ENCODE measurements around the gene STARD5. TPM values are rescaled to one million over a fixed set of nuclear protein-coding genes. Genes with fewer than 3 reads are reported as not detected.

STARD5 gene
- total RNA-seq, 1 experiment from 2014 or later: 3.4 TPM

GRCh38 chr15:81321667-81322066, 2.3 kb downstream of the STARD5 start:
- ChIA-PET CTCF (interaction anchor here (1.0 to 1.2 kb wide), 2 partner anchors 42 to 55 kb away, joined by 4 to 6 read pairs; no protein-coding TSS in a partner anchor), POLR2A (no interaction called here)
- no peak for DNase-seq (ENCODE audit: unreplicated experiment)
- H3K4me3 Mint-ChIP-seq (ENCODE audit: unreplicated experiment): no peak overlapping the region
- peaks cover 6% of the 10 kb centered on the region for H3K36me3 Mint-ChIP-seq (ENCODE audit: insufficient read depth, unreplicated experiment)
- intact Hi-C loops (cut with micrococcal nuclease): no loop called here
- no TSS peak for BruUV-seq (replicated peaks)
- H3K9me3 Mint-ChIP-seq (ENCODE audit: unreplicated experiment): no peaks in the 10 kb centered on the region
- no peak overlapping the region for H3K27ac Mint-ChIP-seq (ENCODE audit: low read depth, unreplicated experiment)
- H3K4me1 Mint-ChIP-seq (ENCODE audit: insufficient read depth, unreplicated experiment): peaks cover 20% of the 10 kb centered on the region
- H3K27me3 Mint-ChIP-seq (ENCODE audit: insufficient read depth, unreplicated experiment): no peaks in the 10 kb centered on the region
- TF ChIP-seq, protein P1, sequence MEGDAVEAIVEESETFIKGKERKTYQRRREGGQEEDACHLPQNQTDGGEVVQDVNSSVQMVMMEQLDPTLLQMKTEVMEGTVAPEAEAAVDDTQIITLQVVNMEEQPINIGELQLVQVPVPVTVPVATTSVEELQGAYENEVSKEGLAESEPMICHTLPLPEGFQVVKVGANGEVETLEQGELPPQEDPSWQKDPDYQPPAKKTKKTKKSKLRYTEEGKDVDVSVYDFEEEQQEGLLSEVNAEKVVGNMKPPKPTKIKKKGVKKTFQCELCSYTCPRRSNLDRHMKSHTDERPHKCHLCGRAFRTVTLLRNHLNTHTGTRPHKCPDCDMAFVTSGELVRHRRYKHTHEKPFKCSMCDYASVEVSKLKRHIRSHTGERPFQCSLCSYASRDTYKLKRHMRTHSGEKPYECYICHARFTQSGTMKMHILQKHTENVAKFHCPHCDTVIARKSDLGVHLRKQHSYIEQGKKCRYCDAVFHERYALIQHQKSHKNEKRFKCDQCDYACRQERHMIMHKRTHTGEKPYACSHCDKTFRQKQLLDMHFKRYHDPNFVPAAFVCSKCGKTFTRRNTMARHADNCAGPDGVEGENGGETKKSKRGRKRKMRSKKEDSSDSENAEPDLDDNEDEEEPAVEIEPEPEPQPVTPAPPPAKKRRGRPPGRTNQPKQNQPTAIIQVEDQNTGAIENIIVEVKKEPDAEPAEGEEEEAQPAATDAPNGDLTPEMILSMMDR (IDR thresholded peaks at IDR 0.05; ENCODE audit: unreplicated experiment): no peak

GRCh38 chr15:81317642-81318017, 6.3 kb downstream of the STARD5 start:
- no TSS peak for BruUV-seq (replicated peaks)
- TF ChIP-seq, protein P1 (IDR thresholded peaks at IDR 0.05; ENCODE audit: unreplicated experiment): no peak
- peaks cover 13% of the 10 kb centered on the region for H3K4me1 Mint-ChIP-seq (ENCODE audit: insufficient read depth, unreplicated experiment)
- H3K4me3 Mint-ChIP-seq (ENCODE audit: unreplicated experiment): no peak overlapping the region
- H3K9me3 Mint-ChIP-seq (ENCODE audit: unreplicated experiment): no peaks in the 10 kb centered on the region
- intact Hi-C loops (cut with micrococcal nuclease): no loop called here
- DNase-seq (ENCODE audit: unreplicated experiment): no peak
- CTCF ChIA-PET: no interaction called here
- POLR2A ChIA-PET: no interaction called here
- H3K36me3 Mint-ChIP-seq (ENCODE audit: insufficient read depth, unreplicated experiment): peaks cover 6% of the 10 kb centered on the region
- no peaks in the 10 kb centered on the region for H3K27me3 Mint-ChIP-seq (ENCODE audit: insufficient read depth, unreplicated experiment)
- no peak overlapping the region for H3K27ac Mint-ChIP-seq (ENCODE audit: low read depth, unreplicated experiment)

DNA sequence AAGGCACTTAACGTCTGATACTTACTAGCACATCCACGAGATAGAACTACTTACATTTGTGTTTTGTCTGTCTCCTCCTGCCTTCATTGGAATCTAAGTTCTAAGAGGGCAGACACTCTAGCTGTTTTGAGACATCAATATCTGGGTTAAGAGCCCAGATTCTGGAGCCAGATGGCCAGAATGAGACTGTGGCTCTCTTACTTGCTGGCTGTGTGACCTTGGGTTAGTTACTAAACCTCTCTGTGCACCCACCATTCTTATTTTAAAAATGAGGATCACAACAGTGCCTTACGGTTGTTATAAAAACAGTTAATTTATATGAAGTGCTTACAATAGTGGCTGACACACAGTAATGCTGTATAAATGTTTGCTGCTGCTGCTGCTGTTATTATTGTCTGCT, 7.7 kb downstream of the STARD5 start:
- Mint-ChIP-seq H3K4me1 (ENCODE audit: insufficient read depth, unreplicated experiment) (peaks cover 22% of the 10 kb centered on the region), H3K4me3 (ENCODE audit: unreplicated experiment) (no peak overlapping the region), H3K9me3 (ENCODE audit: unreplicated experiment) (no peaks in the 10 kb centered on the region), H3K36me3 (ENCODE audit: insufficient read depth, unreplicated experiment) (peaks cover 5% of the 10 kb centered on the region), H3K27ac (ENCODE audit: low read depth, unreplicated experiment) (no peak overlapping the region), H3K27me3 (ENCODE audit: insufficient read depth, unreplicated experiment) (no peaks in the 10 kb centered on the region)
- ChIA-PET POLR2A (no interaction called here), CTCF (no interaction called here)
- no peak for DNase-seq (ENCODE audit: unreplicated experiment)
- intact Hi-C loops (cut with micrococcal nuclease): no loop called here
- TF ChIP-seq, protein P1 (IDR thresholded peaks at IDR 0.05; ENCODE audit: unreplicated experiment): no peak
- no TSS peak for BruUV-seq (replicated peaks)

DNA sequence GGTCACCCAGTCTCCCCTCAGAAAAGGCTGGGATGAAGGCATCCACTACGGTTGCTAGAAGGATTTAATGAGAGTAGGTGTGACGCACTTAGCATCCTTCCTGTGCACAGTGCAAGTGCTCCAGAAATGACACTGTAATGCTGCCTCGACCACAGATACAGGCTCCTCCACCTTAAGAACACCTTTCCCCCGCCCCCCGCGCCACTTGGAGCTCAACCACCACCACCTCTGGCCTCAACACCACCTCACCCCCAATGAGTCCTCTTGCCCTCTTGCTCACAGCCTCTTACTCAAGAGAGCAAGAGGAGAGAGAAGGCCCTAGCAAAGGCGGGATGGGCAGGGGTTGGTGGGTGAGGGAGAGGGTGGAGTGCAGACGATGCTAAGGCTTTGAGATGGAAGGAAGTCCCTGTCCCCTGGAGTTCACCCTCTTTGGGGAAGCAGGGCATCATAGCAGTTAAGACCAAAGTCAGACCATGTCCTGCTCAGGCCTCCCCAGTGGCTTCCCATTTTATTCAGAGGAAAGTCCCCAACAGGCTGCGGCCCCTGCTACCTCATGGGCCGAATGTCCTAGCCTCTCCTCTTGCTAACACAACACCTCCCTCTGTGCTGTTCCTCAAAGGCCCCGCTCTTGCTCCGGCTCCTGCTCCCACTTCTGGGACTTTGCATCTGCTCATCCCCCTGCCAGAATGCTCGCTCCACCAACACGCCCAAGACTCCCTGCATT, 8.3 kb downstream of the STARD5 start:
- POLR2A ChIA-PET: no interaction called here
- no peak for DNase-seq (ENCODE audit: unreplicated experiment)
- no TSS peak for BruUV-seq (replicated peaks)
- Mint-ChIP-seq H3K27ac (ENCODE audit: low read depth, unreplicated experiment) (no peak overlapping the region), H3K4me1 (ENCODE audit: insufficient read depth, unreplicated experiment) (peaks cover 24% of the 10 kb centered on the region), H3K9me3 (ENCODE audit: unreplicated experiment) (no peaks in the 10 kb centered on the region), H3K27me3 (ENCODE audit: insufficient read depth, unreplicated experiment) (no peaks in the 10 kb centered on the region), H3K36me3 (ENCODE audit: insufficient read depth, unreplicated experiment) (peaks cover 10% of the 10 kb centered on the region), H3K4me3 (ENCODE audit: unreplicated experiment) (no peak overlapping the region)
- CTCF ChIA-PET: no interaction called here
- TF ChIP-seq, protein P1 (IDR thresholded peaks at IDR 0.05; ENCODE audit: unreplicated experiment): no peak
- intact Hi-C loops (cut with micrococcal nuclease): no loop called here
